SK-N-MC (cell line): ENCODE measurements around the gene USP20.
"Not testable (repeated sequence)": the region's sequence is repeated elsewhere in the genome, so short reads cannot be mapped to it uniquely, and the experiment has no call there.

Experiments used
- EZH2 ChIP-seq: fragments of 200-600 bp; sonication (generic); IDR thresholded peaks from one replicate; pipeline ENCODE4 v1.6.1; 2017; ENCODE audit warnings: antibody characterized with exemption
- FOXP2 ChIP-seq: optimal IDR thresholded peaks from 2 replicates; pipeline ENCODE3; 2011; ENCODE audit warnings: mild to moderate bottlenecking, moderate library complexity; ENCODE audit not compliant: insufficient read depth; ENCODE audit errors: extremely low read length, control extremely low read depth
- POLR2AphosphoS5 ChIP-seq: IDR thresholded peaks from 2 replicates; pipeline ENCODE4 v1.6.1; 2012; ENCODE audit warnings: mild to moderate bottlenecking, low read depth, low read length, borderline replicate concordance

DNA sequence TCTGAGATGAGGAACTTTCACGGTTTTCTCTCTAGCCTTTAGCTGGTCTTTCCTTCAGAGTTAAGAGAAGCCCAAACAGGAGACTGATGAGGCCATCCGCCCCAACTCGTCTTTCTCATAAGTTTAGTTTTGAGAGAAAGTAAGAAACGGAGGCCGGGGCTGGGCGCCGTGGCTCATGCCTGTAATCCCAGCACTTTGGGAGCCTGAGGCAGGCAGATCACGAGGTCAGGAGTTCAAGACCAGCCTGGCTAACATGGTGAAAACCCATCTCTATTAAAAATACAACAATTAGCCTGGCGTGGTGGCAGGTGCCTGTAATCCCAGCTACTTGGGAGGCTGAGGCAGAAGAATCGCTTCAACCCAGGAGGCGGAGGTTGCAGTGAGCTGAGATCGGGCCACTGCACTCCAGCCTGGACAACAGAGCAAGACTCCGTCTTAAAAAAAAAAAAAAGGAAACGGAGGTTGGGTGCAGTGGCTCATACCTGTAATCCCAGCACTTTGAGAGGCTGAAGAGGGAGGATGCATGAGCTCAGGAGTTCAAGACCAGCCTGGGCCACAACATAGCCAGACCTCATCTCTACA is 55.6 kb downstream of the USP20 start:
- not testable (repeated sequence) for TF ChIP-seq POLR2AphosphoS5, EZH2, FOXP2
